IPS-NIHi11 (cell line): Measurements from ENCODE around the gene FANCB.

ENCODE experiments used
- DNase-seq: peaks from one replicate; pipeline ENCODE4 v3.0.0; 2012; ENCODE audit warnings: mixed read lengths, low spot score

Gene FANCB

DNA sequence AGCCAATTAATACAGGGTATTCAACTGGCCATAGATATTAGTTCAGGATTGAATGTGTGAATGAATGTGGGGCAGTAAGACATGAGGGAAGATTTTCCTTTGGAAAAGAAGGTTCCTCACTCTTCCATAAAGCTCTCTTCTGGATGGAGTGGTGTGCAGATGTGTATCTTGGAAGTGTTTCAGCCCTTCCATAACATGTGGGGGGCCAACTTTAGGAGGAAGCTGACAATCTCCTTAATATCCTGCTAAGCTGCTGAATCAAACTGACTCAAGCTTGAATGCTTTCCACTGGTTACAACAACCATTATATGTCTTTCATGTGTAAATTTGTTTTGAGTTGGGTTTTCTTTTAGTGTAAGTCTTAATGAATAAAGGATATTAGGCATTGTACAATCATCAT is 40.3 kb downstream of the FANCB start:
- DNase-seq: no peak

DNA sequence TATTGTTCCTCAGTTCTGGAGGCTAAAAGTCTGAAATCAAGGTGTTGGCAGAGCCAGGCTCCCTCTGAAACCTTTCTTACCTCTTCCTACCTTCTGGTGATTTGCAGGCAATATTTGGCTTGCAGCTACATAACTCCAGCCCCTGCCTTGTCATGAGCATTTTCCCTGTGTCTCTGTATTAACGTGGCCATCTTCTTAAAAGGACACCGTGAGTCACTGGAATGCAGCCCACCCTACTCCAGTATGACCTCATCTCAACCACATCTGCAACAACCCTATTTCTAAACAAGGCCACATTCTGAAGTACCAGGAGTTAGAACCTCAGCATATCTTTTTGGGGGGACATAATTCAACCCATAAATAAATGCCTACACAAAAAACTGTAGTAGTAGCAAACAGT is 40.7 kb downstream of the FANCB start:
- no peak for DNase-seq

DNA sequence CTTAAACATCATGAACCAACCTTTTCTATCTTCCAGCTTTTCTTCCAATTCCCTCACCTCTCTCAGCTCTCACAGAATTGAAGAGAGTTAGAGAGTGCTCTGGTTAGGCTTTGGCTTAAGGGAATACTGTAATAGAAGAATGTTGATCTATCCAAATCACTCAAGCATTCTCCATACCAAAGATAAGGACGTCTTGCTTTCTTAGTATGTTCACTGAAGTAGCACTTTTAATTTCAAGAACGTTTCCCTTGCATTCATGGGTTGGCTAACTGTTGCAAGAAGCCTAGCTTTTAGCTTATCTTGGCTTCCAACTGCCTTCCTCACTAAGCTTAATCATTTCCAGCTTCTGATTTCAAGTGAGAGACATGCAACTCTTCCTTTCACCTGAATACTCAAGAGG is 43.2 kb downstream of the FANCB start:
- no peak for DNase-seq

DNA sequence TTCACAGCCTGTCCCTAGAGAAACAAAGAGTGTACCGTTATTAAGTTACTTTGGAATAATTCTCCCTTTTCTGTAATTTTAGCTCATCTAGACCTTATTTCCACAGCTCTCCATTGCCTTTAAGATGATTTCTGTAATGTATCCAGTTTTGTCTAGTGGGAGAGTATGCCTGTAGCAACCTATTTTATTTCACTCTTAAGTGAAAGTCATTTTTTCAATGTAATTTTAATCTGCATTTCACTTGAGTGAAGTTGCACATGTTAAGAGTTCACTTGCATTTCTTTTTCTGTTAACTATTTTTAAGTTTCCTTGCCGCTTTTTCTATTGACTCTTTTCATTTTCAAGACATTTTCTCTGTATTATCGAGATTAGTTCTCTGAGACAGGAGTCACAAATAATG is 46.5 kb downstream of the FANCB start:
- DNase-seq: no peak

DNA sequence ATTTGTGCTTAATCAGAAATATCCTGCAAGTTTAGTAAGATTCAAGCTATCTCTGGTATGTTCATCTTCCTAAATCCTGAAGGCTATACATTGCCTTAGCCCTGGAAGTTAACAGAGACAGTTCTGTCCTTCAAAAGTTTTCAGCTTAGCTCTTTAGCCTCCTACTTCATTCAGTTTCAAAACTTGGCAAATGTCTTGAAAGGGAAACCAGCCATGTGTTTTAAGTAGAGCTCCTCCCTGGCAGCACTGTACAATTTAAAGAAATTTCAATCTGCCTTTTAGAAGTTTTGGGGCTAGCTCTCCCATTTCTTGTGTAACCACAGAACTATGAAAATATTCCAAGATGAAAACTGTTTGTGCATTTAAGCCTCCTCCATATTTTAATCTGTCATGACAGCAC is 47.0 kb downstream of the FANCB start:
- no peak for DNase-seq

DNA sequence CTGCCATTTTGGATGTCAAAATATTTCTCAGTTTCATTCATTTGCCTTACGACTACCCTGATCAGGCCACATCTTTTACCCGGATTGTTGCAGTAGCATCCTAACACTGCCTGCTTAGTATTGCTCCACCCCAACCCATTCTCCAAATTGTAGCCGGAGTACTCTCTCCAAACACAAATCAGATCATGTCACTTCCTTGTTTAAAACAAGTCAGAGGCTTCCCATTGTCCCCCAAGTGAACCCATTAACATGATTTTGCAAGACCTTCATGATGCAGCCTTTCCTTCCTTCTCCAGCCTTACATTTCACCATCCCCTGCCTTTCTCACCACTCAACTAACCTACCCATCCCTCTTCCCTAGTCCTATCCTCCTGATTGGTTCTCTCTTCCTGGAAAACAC is 53.1 kb downstream of the FANCB start:
- DNase-seq: no peak

DNA sequence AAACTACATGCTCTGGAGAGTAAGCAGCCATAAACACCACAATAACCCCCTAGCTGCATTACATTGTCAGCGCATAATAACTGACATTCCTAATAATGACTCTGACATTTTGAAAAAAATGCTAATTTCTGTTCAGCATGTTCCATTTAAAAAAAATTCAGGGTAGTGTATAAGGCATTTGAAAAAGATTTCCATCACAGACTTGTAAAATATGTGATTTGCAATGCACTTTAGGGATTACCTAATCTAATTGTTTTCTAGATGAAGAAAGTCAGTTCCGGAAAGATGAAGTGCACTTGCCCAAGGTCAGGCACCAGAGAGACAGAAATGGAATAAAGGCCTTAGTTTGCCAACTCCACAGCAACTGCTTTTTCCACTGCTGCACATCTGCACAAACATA is 55.3 kb downstream of the FANCB start:
- no peak for DNase-seq

DNA sequence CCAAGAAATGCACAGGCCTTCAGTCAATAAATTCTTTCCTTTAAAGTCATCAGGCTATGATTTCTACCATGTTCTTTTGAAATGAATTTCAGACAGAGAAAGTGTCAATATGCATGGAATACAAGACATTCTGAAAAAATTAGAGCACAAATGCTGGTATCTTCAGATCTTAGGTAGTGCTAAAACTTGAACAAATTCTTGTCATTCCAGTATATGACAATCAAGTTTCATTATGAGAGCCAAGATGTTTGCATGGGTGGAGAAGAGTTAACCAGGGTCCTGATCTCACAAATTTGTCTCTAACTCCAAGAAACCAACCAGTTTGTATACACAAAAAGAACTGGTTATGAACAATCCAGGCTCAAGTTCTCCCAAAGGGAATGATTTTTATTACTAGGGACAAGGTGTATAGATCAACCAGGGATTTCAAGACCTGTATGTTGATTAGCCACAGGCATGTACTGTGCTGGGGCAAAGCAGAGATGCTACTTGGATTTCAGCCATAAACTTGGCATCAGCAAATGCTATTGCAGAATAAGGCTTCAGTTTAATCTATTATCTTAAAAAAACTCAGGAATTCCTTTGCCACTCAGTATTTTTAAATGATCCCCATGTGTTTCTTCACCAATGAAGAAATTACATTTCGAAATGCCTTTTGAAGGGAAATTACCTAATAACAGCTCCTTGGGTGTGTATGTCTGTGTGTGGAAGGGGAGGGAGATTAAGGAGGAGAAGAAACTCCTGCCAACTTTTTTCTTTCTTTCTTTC is 69.7 kb downstream of the FANCB start:
- DNase-seq: no peak

DNA sequence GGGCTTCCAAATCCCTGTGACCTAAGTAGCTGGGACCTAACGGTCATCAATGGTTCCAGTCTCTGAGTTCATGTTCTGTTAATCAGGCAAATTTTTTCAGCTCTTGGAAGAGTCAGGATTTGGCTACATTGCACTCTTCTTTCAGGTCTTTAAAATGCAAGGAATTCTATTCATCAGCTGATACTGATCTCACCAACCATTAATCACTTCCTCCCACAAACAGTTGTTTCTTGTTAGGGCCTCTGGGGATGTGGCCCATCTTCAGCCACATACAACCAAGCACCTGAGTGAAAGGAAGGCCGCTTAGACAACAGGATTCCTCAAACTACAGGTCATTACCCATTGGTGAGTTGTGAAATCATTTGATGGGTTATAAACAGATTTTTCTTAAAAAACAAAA is 71.7 kb downstream of the FANCB start:
- DNase-seq: no peak

DNA sequence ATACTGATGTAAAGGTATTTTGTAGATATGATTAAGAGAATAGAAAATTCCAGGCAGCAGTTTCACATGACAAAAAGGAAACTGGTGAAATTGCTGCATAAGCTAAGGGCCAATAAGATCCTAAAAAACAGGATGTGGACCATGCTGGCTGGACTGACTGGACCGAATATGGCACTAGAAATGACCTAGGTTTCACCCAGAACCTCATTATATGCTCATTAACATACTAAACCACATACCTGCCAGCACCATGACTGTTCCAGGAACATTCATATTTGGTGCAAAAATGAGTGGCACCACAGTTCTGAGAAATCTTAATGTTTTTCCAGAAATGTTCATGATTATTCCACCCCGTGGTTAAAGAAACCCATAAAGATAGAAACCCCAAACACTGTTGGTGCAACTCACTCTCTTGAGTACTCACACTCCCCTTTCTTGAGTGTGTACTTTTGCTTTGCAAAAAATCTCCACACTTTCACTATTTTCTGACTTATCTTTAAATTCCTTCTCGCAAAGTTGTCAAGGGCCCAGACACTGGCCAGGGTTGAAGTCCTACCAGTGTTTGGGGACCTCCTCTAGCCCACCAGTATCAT is 74.0 kb downstream of the FANCB start:
- DNase-seq: no peak
